ENCODE measurements around the gene LIME1. TPM values are rescaled to one million over a fixed set of nuclear protein-coding genes. Genes with fewer than 3 reads are reported as not detected.

LIME1 gene
- total RNA-seq, 1 donor from 2014 or later = 16.6 TPM

DNA sequence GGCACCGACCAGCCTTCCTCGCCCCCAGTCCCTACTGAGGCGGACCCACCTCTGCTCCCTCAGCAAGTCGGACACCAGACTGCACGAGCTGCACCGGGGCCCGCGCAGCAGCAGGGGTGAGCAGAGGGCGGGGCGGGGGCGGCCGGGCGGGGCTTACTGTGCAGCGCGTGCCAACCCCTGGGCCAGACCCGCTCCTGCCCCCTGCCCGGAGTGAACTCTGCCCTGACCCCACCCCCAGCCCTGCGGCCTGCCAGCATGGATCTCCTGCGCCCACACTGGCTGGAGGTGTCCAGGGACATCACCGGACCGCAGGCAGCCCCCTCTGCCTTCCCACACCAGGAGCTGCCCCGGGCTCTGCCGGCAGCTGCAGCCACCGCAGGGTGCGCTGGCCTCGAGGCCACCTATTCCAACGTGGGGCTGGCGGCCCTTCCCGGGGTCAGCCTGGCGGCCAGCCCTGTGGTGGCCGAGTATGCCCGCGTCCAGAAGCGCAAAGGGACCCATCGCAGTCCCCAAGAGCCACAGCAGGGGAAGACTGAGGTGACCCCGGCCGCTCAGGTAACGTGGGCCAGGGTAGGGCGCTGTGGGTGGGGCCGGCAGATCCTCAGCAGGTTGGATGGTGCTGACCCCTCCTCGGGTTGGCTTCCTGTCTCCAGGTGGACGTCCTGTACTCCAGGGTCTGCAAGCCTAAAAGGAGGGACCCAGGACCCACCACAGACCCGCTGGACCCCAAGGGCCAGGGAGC is 1.7 kb downstream of the LIME1 start:
- Mint-ChIP-seq H3K4me3 (ENCODE audit: unreplicated experiment) (no peak overlapping the region), H3K27me3 (ENCODE audit: unreplicated experiment) (peaks cover 11% of the 10 kb centered on the region), H3K27ac (ENCODE audit: unreplicated experiment) (no peak overlapping the region), H3K36me3 (ENCODE audit: unreplicated experiment) (no peaks in the 10 kb centered on the region), H3K4me1 (ENCODE audit: low read depth, unreplicated experiment) (peaks cover 5% of the 10 kb centered on the region), H3K9me3 (ENCODE audit: unreplicated experiment) (peaks cover 8% of the 10 kb centered on the region)
- TF ChIP-seq CTCF (IDR thresholded peaks at IDR 0.05; ENCODE audit: partially characterized antibody, unreplicated experiment) = no peak
- peak; percentile 46 for DNase-seq

DNA sequence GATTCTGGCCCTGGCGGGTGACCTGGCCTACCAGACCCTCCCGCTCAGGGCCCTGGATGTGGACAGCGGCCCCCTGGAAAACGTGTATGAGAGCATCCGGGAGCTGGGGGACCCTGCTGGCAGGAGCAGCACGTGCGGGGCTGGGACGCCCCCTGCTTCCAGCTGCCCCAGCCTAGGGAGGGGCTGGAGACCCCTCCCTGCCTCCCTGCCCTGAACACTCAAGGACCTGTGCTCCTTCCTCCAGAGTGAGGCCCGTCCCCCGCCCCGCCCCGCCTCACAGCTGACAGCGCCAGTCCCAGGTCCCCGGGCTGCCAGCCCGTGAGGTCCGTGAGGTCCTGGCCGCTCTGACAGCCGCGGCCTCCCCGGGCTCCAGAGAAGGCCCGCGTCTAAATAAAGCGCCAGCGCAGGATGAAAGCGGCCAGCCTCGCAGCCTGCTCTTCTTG is 2.2 kb downstream of the LIME1 start:
- Mint-ChIP-seq H3K9me3 (ENCODE audit: unreplicated experiment) (peaks cover 9% of the 10 kb centered on the region), H3K4me3 (ENCODE audit: unreplicated experiment) (no peak overlapping the region), H3K27me3 (ENCODE audit: unreplicated experiment) (peaks cover 12% of the 10 kb centered on the region), H3K36me3 (ENCODE audit: unreplicated experiment) (no peaks in the 10 kb centered on the region), H3K27ac (ENCODE audit: unreplicated experiment) (no peak overlapping the region), H3K4me1 (ENCODE audit: low read depth, unreplicated experiment) (peaks cover 5% of the 10 kb centered on the region)
- DNase-seq = peak; percentile 80
- TF ChIP-seq CTCF (IDR thresholded peaks at IDR 0.05; ENCODE audit: partially characterized antibody, unreplicated experiment) = no peak

- Mint-ChIP-seq H3K27ac (ENCODE audit: unreplicated experiment) (no peak within 1 kb of the TSS), H3K4me3 (ENCODE audit: unreplicated experiment) (no peak within 1 kb of the TSS), H3K9me3 (ENCODE audit: unreplicated experiment) (peaks cover 5% of the 10 kb centered on the region), H3K4me1 (ENCODE audit: low read depth, unreplicated experiment) (peaks cover 7% of the 10 kb centered on the region), H3K36me3 (ENCODE audit: unreplicated experiment) (no peaks in the 10 kb centered on the region), H3K27me3 (ENCODE audit: unreplicated experiment) (peaks cover 9% of the 10 kb centered on the region)
- DNase-seq = peak; percentile 76
- no peak for TF ChIP-seq CTCF (IDR thresholded peaks at IDR 0.05; ENCODE audit: partially characterized antibody, unreplicated experiment)
Measured at GRCh38 chr20:63739130-63740069, 2.9 kb downstream of the LIME1 start, which contains the start of gene SLC2A4RG. Gene SLC2A4RG (plus strand): TSS chr20:63739776. CDS start chr20:63739913, 137 bp downstream.

GRCh38 chr20:63740070-63740626 is 3.7 kb downstream of the LIME1 start:
- Mint-ChIP-seq H3K4me1 (ENCODE audit: low read depth, unreplicated experiment) (peaks cover 7% of the 10 kb centered on the region), H3K36me3 (ENCODE audit: unreplicated experiment) (no peaks in the 10 kb centered on the region), H3K9me3 (ENCODE audit: unreplicated experiment) (peaks cover 9% of the 10 kb centered on the region), H3K27ac (ENCODE audit: unreplicated experiment) (no peak overlapping the region), H3K27me3 (ENCODE audit: unreplicated experiment) (peaks cover 11% of the 10 kb centered on the region), H3K4me3 (ENCODE audit: unreplicated experiment) (no peak overlapping the region)
- peak; percentile 58 for DNase-seq
- no peak for TF ChIP-seq CTCF (IDR thresholded peaks at IDR 0.05; ENCODE audit: partially characterized antibody, unreplicated experiment)
